GM13977 (cell line): ENCODE data around the gene DAND5.
"Not testable (repeated sequence)": the region's sequence is repeated elsewhere in the genome, so short reads cannot be mapped to it uniquely, and the experiment has no call there.

ENCODE experiments used
- DNase-seq: peaks from one replicate; pipeline ENCODE4 v3.0.0; 2012; ENCODE audit warnings: low spot score
- in situ Hi-C: fragments of 300-500 bp; cut with MboI; formaldehyde crosslinking; loops from one replicate; pipeline ENCODE4 v1.12.0; 2022; ENCODE audit warnings: low sequenced_read_pairs, low pct_unique_long_range_greater_than_20kb, mixed read lengths, inconsistent platforms; ENCODE audit not compliant: unreplicated experiment
- TF ChIP-seq, protein P1 (sequence below): IDR thresholded peaks from 2 replicates; pipeline ENCODE4 v1.5.1; 2012; ENCODE audit warnings: mild to moderate bottlenecking, control low read depth; ENCODE audit not compliant: insufficient read depth; ENCODE audit errors: extremely low read depth, missing control alignments

The DAND5 gene

DNA sequence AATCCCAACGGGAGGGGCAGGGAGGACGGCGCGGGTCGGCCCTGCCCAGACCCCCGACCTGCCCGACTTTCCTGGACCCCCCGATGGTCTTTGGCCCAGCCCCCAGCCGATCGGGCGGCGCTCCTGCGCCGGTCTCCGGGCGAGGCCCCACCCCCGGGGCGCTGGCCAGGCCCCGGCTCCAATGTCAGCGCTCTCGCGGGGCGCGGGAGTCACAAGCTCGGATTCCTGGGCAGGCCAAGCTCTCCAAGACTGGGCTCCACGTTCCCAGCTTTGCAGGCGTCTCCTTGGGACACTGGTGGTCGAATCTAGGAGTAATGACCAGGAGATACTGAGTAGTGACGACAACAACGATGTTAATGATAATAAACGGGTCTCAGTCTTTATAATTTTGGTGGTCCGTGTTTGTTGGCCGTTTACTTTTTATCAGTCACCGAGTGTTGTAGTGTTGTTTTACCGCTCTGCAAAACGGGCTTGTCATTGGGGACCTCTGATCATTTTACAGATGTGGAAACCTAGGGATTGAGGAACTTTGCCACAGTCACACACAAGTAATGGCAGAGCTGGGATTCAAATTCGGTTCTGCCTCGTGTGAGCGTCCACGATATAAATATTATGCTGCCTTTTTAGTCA is 23.2 kb upstream of the DAND5 start:
- peak; percentile 71 for DNase-seq

DNA sequence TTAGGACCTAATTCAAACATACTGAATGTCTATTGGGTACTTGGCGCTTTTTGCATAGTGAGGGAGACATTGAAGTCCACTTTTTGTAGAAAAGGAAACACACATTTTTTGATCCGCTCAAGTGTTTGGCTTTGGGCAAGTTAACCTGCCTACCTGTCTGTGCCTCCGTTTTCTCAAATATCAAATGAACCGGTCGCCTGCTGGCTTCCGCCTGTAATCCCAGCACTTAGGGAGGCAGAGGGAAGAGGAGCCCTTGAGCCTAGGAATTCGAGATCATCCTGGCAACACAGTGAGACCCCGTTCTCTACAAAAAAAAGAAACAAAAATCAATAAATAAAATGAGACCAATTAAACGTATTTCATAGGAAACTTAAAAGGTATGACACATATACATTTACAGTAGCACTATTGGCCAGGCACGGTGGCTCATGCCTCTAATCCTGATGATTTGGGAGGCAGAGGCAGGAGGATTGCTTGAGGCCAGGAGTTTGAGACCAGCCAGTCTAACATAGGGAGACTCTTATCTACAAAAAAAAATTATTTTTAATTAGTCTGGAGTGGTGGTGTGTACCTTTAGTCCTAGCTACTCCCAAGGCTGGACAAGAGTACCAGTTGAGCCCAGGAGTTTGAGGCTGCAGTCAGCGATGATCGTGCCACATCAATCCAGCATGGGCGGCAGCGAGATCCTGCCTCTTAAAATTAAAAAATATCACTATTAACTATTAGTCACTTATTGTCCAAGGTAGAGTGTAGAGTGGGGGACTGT is 22.5 kb upstream of the DAND5 start:
- in situ Hi-C loops: no loop called here
- no peak for DNase-seq
- TF ChIP-seq, protein P1, sequence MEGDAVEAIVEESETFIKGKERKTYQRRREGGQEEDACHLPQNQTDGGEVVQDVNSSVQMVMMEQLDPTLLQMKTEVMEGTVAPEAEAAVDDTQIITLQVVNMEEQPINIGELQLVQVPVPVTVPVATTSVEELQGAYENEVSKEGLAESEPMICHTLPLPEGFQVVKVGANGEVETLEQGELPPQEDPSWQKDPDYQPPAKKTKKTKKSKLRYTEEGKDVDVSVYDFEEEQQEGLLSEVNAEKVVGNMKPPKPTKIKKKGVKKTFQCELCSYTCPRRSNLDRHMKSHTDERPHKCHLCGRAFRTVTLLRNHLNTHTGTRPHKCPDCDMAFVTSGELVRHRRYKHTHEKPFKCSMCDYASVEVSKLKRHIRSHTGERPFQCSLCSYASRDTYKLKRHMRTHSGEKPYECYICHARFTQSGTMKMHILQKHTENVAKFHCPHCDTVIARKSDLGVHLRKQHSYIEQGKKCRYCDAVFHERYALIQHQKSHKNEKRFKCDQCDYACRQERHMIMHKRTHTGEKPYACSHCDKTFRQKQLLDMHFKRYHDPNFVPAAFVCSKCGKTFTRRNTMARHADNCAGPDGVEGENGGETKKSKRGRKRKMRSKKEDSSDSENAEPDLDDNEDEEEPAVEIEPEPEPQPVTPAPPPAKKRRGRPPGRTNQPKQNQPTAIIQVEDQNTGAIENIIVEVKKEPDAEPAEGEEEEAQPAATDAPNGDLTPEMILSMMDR: no peak

More for the DNA sequence above, 23.2 kb upstream of the DAND5 start:
- TF ChIP-seq, protein P1: no peak
- in situ Hi-C loops: no loop called here

DNA sequence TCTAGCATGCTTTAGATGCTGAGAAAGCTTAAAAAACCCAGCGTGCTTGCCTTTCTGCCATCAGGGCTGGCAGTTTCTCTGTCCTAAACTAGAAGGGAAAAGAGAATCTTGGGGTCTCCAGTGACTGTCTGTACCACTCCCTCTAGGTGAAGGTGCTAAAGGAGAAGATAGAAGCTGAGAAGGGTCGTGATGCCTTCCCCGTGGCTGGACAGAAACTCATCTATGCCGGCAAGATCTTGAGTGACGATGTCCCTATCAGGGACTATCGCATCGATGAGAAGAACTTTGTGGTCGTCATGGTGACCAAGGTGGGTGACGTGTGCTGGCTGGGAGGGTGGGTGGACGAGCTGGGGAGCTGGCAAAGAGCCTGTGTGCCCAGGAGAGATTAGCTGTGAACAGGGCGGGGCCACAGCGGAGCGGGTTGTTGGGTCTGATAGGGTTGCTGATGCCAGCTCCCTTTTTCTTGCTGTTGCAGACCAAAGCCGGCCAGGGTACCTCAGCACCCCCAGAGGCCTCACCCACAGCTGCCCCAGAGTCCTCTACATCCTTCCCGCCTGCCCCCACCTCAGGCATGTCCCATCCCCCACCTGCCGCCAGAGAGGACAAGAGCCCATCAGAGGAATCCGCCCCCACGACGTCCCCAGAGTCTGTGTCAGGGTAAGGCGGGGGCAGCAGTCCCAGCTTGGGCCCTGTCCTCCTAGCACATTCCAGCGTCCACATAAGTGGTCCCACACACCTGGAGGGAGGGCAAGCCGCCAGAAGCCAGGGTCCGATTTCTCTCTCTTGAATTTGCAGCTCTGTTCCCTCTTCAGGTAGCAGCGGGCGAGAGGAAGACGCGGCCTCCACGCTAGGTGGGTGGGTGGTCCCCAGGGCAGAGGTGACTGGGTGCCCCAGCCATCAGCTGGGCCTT is 21.4 kb upstream of the DAND5 start:
- no peak for DNase-seq
- TF ChIP-seq, protein P1: no peak
- in situ Hi-C loops: no loop called here

DNA sequence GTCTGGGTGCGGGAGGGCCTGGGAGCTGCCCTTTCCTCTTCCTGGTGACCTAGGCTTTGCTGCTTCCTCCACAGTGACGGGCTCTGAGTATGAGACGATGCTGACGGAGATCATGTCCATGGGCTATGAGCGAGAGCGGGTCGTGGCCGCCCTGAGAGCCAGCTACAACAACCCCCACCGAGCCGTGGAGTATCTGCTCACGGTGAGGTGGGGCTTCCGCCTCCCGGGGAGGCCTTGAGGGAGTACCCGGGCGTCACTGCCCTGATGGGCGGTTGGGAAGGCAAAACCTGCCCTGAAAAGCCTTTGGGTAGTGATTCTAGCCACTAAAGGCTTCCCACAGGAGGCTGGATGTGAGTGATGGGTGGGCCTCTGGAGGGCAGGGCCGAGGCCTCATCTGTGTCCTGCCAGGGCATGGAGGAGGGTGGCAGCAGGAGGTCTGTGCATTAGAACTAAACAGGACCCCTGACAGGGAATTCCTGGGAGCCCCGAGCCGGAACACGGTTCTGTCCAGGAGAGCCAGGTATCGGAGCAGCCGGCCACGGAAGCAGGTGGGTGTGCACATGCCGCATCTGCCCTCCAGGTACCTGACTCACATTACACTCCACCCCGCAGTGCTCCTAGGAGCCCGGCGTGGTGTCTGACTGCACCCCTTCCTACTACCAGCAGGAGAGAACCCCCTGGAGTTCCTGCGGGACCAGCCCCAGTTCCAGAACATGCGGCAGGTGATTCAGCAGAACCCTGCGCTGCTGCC is 20.6 kb upstream of the DAND5 start:
- in situ Hi-C loops: no loop called here
- DNase-seq: no peak
- TF ChIP-seq, protein P1: no peak

DNA sequence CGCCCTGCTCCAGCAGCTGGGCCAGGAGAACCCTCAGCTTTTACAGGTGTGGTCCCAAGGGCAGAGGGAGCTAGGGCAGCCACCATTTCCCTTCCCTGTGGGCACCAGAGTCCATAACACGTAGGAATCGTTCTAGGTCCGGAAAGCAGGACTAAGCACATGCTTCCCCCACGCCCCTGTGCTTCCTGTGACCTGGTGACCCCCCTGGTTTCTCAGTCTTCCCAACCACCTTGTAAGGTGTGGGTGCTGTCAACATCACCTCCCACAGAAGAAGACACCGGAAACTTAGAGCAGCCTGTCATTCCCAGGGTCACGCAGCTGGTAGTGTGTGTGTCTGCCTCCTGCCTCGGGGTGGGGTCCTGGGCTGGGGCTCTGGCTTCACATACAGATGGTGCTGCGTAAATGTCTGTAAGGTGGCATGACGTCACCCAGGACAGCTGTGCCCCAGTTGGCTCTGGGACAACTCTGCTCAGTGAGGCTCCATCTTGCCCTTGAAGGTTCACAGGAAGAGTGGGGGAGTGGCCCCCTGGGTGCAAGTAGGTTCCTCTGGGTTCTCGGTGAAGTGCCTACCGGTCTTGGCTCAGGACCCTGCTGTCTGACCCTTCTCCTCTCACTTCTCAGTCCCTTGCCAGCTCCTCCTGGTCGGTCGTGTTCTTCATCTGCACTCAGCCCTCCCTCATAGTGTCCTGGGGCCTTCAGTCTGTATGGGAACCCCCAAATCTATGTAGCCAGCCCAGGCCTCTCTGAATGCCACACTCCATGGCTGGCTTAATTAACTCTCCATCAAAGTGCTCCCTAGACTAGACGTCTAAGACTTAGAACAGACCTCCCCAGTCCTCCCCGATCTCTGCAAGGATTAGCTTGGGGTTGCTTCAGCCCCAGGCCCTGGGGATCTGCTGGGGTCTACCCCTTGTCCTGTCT is 19.8 kb upstream of the DAND5 start:
- DNase-seq: no peak
- in situ Hi-C loops: no loop called here
- TF ChIP-seq, protein P1: no peak

DNA sequence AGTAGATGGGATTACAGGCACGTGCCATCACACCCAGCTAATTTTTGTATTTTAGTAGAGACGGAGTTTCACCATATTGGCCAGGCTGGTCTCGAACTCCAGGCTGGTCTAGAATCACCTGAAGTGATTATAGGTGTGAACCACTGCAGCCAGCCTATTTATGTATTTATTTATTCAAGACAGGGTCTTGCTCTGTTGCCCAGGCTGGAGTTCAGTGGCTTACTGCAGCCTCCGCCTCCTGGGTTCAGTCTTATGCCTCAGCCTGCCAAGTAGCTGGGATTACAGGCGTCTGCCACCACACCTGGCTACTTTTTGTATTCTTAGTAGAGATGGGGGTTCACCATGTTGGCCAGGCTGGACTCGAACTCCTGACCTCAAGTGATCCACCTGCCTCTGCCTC is 17.3 kb upstream of the DAND5 start:
- DNase-seq, in situ Hi-C loops: not testable (repeated sequence)
